ENCODE measurements around the gene ANKRD44.

DNA sequence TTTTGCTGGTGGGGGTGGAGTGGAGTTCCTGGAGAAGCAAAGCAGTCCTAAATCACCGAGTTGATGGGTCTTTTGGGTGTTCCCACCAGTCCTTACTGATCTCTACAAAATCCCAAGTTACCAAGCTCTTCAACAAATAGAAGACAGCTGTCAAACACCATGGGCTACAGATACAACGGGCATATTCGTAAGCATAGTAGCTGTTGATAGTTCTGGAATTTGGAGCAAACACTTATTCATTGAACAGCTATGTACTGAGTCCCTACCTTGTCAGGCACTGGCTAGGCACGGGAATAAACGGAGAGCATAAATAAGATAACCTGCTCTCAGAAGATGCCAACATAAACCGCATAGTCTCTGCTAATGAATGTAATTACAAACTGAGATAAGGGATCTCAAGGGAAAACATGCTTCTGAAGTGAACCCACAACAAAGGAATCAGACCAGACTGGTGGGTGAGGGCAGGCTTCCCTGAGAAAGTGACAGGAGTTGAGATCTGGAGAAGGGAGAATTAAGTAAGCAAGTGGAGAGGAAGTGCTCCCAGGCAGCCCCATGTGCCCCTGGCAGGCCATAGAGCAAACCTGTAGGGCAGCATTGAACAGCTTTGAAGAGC lies 947 bp upstream of the ANKRD44 start:
- TF ChIP-seq, protein P1, sequence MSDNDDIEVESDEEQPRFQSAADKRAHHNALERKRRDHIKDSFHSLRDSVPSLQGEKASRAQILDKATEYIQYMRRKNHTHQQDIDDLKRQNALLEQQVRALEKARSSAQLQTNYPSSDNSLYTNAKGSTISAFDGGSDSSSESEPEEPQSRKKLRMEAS (CRISPR knock-in tag; IDR thresholded peaks at IDR 0.05): no peak
- TF ChIP-seq ESRRA (CRISPR knock-in tag; IDR thresholded peaks at IDR 0.05; ENCODE audit: borderline replicate concordance) (no peak), GABPB1 (CRISPR knock-in tag; IDR thresholded peaks at IDR 0.05) (no peak)
- TF ChIP-seq, protein P2, sequence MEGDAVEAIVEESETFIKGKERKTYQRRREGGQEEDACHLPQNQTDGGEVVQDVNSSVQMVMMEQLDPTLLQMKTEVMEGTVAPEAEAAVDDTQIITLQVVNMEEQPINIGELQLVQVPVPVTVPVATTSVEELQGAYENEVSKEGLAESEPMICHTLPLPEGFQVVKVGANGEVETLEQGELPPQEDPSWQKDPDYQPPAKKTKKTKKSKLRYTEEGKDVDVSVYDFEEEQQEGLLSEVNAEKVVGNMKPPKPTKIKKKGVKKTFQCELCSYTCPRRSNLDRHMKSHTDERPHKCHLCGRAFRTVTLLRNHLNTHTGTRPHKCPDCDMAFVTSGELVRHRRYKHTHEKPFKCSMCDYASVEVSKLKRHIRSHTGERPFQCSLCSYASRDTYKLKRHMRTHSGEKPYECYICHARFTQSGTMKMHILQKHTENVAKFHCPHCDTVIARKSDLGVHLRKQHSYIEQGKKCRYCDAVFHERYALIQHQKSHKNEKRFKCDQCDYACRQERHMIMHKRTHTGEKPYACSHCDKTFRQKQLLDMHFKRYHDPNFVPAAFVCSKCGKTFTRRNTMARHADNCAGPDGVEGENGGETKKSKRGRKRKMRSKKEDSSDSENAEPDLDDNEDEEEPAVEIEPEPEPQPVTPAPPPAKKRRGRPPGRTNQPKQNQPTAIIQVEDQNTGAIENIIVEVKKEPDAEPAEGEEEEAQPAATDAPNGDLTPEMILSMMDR (IDR thresholded peaks at IDR 0.05): no peak
